IMR-90 (cell line): ENCODE measurements around the gene PRRC2B. TPM values are rescaled to one million over a fixed set of nuclear protein-coding genes. Genes with fewer than 3 reads are reported as not detected.

ENCODE experiments used
- ATAC-seq: fragments of 200-7000 bp; cut with Tn5 transposase; 2 replicates; pipeline ENCODE4 v1.9.1; 2020; ENCODE audit warnings: low read depth, mild to moderate bottlenecking, moderate library complexity
- BruUV-seq: library from RNA; stranded (reverse); fragments of 400-500 nt; replicated peaks from 2 replicates; lab custom pipeline; 2021; lab: Mats Ljungman, UMichigan
- CTCF ChIA-PET: fragments of 300-600 bp; formaldehyde crosslinking; extraction: SDS; loops from one replicate; lab custom pipeline; 2021; ENCODE audit warnings: antibody characterized with exemption; lab: Yijun Ruan, JAX
- POLR2A ChIA-PET: fragments of 300-600 bp; sonication (Branson Sonifier 250); formaldehyde crosslinking; loops from one replicate; lab custom pipeline; 2022; ENCODE audit warnings: antibody characterized with exemption; ENCODE audit not compliant: unreplicated experiment; lab: Charles Lee
- DNase-seq: peaks from one replicate; pipeline ENCODE4 v3.0.0; 2013
- H2AFZ ChIP-seq: replicated peaks from 2 replicates; pipeline ENCODE3; 2013; ENCODE audit warnings: low read length, mild to moderate bottlenecking; ENCODE audit not compliant: poor library complexity
- H2AK5ac ChIP-seq: 2 replicates; pipeline ENCODE4 v1.6.1; 2013; ENCODE audit warnings: low read depth, low read length, inconsistent platforms
- H2AK9ac ChIP-seq: replicated peaks from 2 replicates; pipeline ENCODE3; 2013; ENCODE audit warnings: mild to moderate bottlenecking, low read depth, low read length, moderate library complexity; ENCODE audit not compliant: poor library complexity
- H2BK120ac ChIP-seq: 2 replicates; pipeline ENCODE4 v1.6.1; 2013; ENCODE audit warnings: low read depth, low read length, inconsistent platforms
- H2BK15ac ChIP-seq: 3 replicates; pipeline ENCODE4 v1.6.1; 2013; ENCODE audit warnings: low read depth, low read length, inconsistent platforms
- H2BK20ac ChIP-seq: 2 replicates; pipeline ENCODE4 v1.6.1; 2013; ENCODE audit warnings: low read depth, mild to moderate bottlenecking, inconsistent platforms, low read length, moderate library complexity
- H2BK5ac ChIP-seq: 2 replicates; pipeline ENCODE4 v1.6.1; 2013; ENCODE audit warnings: mild to moderate bottlenecking, low read depth, low read length, inconsistent platforms; ENCODE audit not compliant: poor library complexity, severe bottlenecking
- H3K14ac ChIP-seq: replicated peaks from 2 replicates; pipeline ENCODE4 v1.6.1; 2013; ENCODE audit warnings: low read depth, low read length, inconsistent platforms
- H3K18ac ChIP-seq: 2 replicates; pipeline ENCODE4 v1.6.1; 2013; ENCODE audit warnings: low read depth, low read length, control low read depth
- H3K23ac ChIP-seq: 2 replicates; pipeline ENCODE4 v1.6.1; 2013; ENCODE audit warnings: low read depth, low read length, inconsistent platforms
- H3K27ac ChIP-seq: 2 replicates; pipeline ENCODE4 v1.5.1; 2013; ENCODE audit warnings: mild to moderate bottlenecking, control low read depth, low read length; ENCODE audit not compliant: insufficient read depth
- H3K27me3 ChIP-seq: 2 replicates; pipeline ENCODE4 v1.6.1; 2013; ENCODE audit warnings: low read length; ENCODE audit not compliant: control insufficient read depth, insufficient read depth
- H3K36me3 ChIP-seq: 2 replicates; pipeline ENCODE4 v1.6.1; 2013; ENCODE audit warnings: low read length, mixed read lengths; ENCODE audit not compliant: control insufficient read depth, insufficient read depth
- H3K4ac ChIP-seq: 2 replicates; pipeline ENCODE4 v1.6.1; 2013; ENCODE audit warnings: low read depth, low read length, inconsistent platforms
- H3K4me1 ChIP-seq: 2 replicates; pipeline ENCODE4 v1.6.1; 2013; ENCODE audit warnings: low read length, mixed read lengths; ENCODE audit not compliant: control insufficient read depth, insufficient read depth
- H3K4me2 ChIP-seq: 2 replicates; pipeline ENCODE4 v1.6.1; 2013; ENCODE audit warnings: low read depth, mild to moderate bottlenecking, control low read depth, low read length, moderate library complexity
- H3K4me3 ChIP-seq: 2 replicates; pipeline ENCODE4 v1.5.1; 2013; ENCODE audit warnings: low read depth, mild to moderate bottlenecking, control low read depth, low read length, moderate library complexity; ENCODE audit not compliant: insufficient read depth
- H3K56ac ChIP-seq: 2 replicates; pipeline ENCODE4 v1.6.1; 2013; ENCODE audit warnings: low read length, inconsistent platforms; ENCODE audit not compliant: insufficient read depth; ENCODE audit errors: extremely low read depth
- H3K79me1 ChIP-seq, 2 experiments: 2 replicates each; pipeline ENCODE4 v1.6.1; 2013; ENCODE audit warnings: low read length in 2 of 2, inconsistent platforms in 1 of 2, low read depth in 1 of 2
- H3K9ac ChIP-seq: 2 replicates; pipeline ENCODE4 v1.6.1; 2013; ENCODE audit warnings: low read depth, low read length, control low read depth
- H3K9me1 ChIP-seq: 2 replicates; pipeline ENCODE4 v1.6.1; 2013; ENCODE audit warnings: low read length, inconsistent platforms; ENCODE audit not compliant: insufficient read depth
- H3K9me3 ChIP-seq: 2 replicates; pipeline ENCODE4 v1.6.1; 2013; ENCODE audit warnings: low read length; ENCODE audit not compliant: control insufficient read depth, insufficient read depth
- H4K20me1 ChIP-seq: 2 replicates; pipeline ENCODE4 v1.6.1; 2013; ENCODE audit warnings: low read length, inconsistent platforms; ENCODE audit not compliant: insufficient read depth
- H4K5ac ChIP-seq: 2 replicates; pipeline ENCODE4 v1.6.1; 2013; ENCODE audit warnings: mild to moderate bottlenecking, low read depth, low read length, control low read depth
- H4K8ac ChIP-seq, 2 experiments: 2 replicates each; pipeline ENCODE4 v1.6.1; 2013; ENCODE audit warnings: low read depth in 2 of 2, low read length in 2 of 2, control low read depth in 1 of 2, inconsistent platforms in 1 of 2
- H4K91ac ChIP-seq: 2 replicates; pipeline ENCODE4 v1.6.1; 2013; ENCODE audit warnings: low read depth, low read length, inconsistent platforms; ENCODE audit not compliant: insufficient read depth
- BHLHE40 ChIP-seq: fragments of 150-350 bp; IDR thresholded peaks from 2 replicates; pipeline ENCODE4 v1.6.1; 2016; ENCODE audit warnings: mild to moderate bottlenecking, low read depth, low read length
- CEBPB ChIP-seq: IDR thresholded peaks from 2 replicates; pipeline ENCODE4 v1.6.1; 2012; ENCODE audit warnings: low read depth, low read length, improper control_type of control experiment
- CHD1 ChIP-seq: IDR thresholded peaks from 2 replicates; pipeline ENCODE4 v1.6.1; 2012; ENCODE audit warnings: low read depth, low read length, improper control_type of control experiment
- ELK1 ChIP-seq: fragments of 150-350 bp; IDR thresholded peaks from 2 replicates; pipeline ENCODE4 v1.6.1; 2016; ENCODE audit warnings: low read depth, mild to moderate bottlenecking, low read length, moderate library complexity, borderline replicate concordance
- FOS ChIP-seq: fragments of 150-350 bp; IDR thresholded peaks from 2 replicates; pipeline ENCODE4 v1.6.1; 2016; ENCODE audit warnings: low read depth, low read length
- MAFK ChIP-seq: IDR thresholded peaks from 2 replicates; pipeline ENCODE4 v1.6.1; 2012; ENCODE audit warnings: low read depth, low read length, improper control_type of control experiment
- MAZ ChIP-seq: IDR thresholded peaks from 2 replicates; pipeline ENCODE4 v1.6.1; 2012; ENCODE audit warnings: low read depth, mild to moderate bottlenecking, low read length, improper control_type of control experiment, moderate library complexity, borderline replicate concordance
- MXI1 ChIP-seq: IDR thresholded peaks from 2 replicates; pipeline ENCODE4 v1.6.1; 2012; ENCODE audit warnings: low read depth, mild to moderate bottlenecking, low read length, moderate library complexity, borderline replicate concordance
- NFE2L2 ChIP-seq: fragments of 150-350 bp; IDR thresholded peaks from 2 replicates; pipeline ENCODE4 v1.6.1; 2016; ENCODE audit warnings: low read depth, mild to moderate bottlenecking, low read length
- POLR2A ChIP-seq: IDR thresholded peaks from 2 replicates; pipeline ENCODE4 v1.6.1; 2012; ENCODE audit warnings: mild to moderate bottlenecking, low read depth, low read length
- RAD21 ChIP-seq: IDR thresholded peaks from 2 replicates; pipeline ENCODE4 v1.6.1; 2012; ENCODE audit warnings: low read length, improper control_type of control experiment
- RCOR1 ChIP-seq: IDR thresholded peaks from 2 replicates; pipeline ENCODE4 v1.6.1; 2012; ENCODE audit warnings: mild to moderate bottlenecking, low read length, improper control_type of control experiment; ENCODE audit not compliant: insufficient replicate concordance
- RFX5 ChIP-seq: IDR thresholded peaks from 2 replicates; pipeline ENCODE4 v1.8.0; 2012; ENCODE audit warnings: low read depth, mild to moderate bottlenecking, low read length, moderate library complexity
- SMC3 ChIP-seq: fragments of 150-350 bp; IDR thresholded peaks from 2 replicates; pipeline ENCODE4 v1.6.1; 2016; ENCODE audit warnings: low read depth, mild to moderate bottlenecking, antibody characterized with exemption, low read length, moderate library complexity
- USF2 ChIP-seq: fragments of 150-350 bp; IDR thresholded peaks from 2 replicates; pipeline ENCODE4 v1.6.1; 2017; ENCODE audit warnings: mild to moderate bottlenecking, antibody characterized with exemption, low read length, low read depth
- WGBS, 2 experiments: methylation state at CpG; one replicate each; pipeline versions ENCODE4 v1.1.5 to v1.1.7; 2013; ENCODE audit warnings: missing lambda C conversion rate in 2 of 2; ENCODE audit not compliant: insufficient read length in 1 of 2; ENCODE audit errors: extremely low coverage in 2 of 2; 5-methylcytosine and 5-hydroxymethylcytosine counted together
- dilution Hi-C: fragments of 300-500 bp; cut with HindIII; formaldehyde crosslinking; loops from one replicate; pipeline ENCODE4 v1.14.3; 2018; ENCODE audit warnings: low sequenced_read_pairs; ENCODE audit not compliant: unreplicated experiment
- in situ Hi-C: fragments of 300-500 bp; cut with MboI; formaldehyde crosslinking; loops from 3 replicates; pipeline ENCODE4 v1.14.3; 2019; ENCODE audit warnings: low sequenced_read_pairs, inconsistent platforms, mixed read lengths
- intact Hi-C: fragments of 100-400 bp; cut with micrococcal nuclease; formaldehyde crosslinking; loops from 2 replicates; pipeline ENCODE4 v1.10.0; 2022
- polyA plus RNA-seq, 3 experiments: library from polyadenylated mRNA; depleted of rRNA; stranded (reverse); fragments of >200 nt; gene quantifications; 2 replicates each; pipeline ENCODE4 v1.2.3, GENCODE V29; 2012; ENCODE audit warnings: low replicate concordance in 1 of 3
- total RNA-seq: library from RNA; depleted of rRNA; stranded (reverse); fragments of >200 nt; gene quantifications from 2 replicates; pipeline ENCODE4 v1.2.3, GENCODE V29; 2012
- TF ChIP-seq, protein P1 (sequence below): conservative IDR thresholded peaks from 2 replicates; pipeline ENCODE4 v1.5.1; 2012; ENCODE audit warnings: mild to moderate bottlenecking, low read depth, low read length, improper control_type of control experiment

The PRRC2B gene
- total and polyA plus RNA-seq, 2 of the 4 experiments (the other 2 are of a cell fraction): 19.4 to 39.1 TPM

- Histone ChIP-seq H2BK20ac (no peak overlapping the region), H3K9me3 (no peaks in the 10 kb centered on the region), H3K4me3 (no peak overlapping the region), H3K9me1 (no peaks in the 10 kb centered on the region), H3K4me1 (no peaks in the 10 kb centered on the region), H3K27me3 (no peaks in the 10 kb centered on the region), H4K5ac (no peak overlapping the region), H3K4ac (no peak overlapping the region), H2AK9ac (peak overlapping the region; percentile 24), H2BK120ac (no peak overlapping the region), H2AFZ (no peak overlapping the region), H2AK5ac (no peak overlapping the region), H3K36me3 (peaks cover 70% of the 10 kb centered on the region), H2BK5ac (no peak overlapping the region), H4K8ac (no peak overlapping the region), H3K56ac (no peak overlapping the region), H3K23ac (no peak overlapping the region), H4K20me1 (no peaks in the 10 kb centered on the region), H3K4me2 (no peak overlapping the region), H3K18ac (no peak overlapping the region), H3K27ac (no peak overlapping the region), H3K14ac (no peak overlapping the region), H2BK15ac (no peak overlapping the region), H3K79me1 (no peaks in the 10 kb centered on the region), H4K91ac (no peak overlapping the region), H3K9ac (no peak overlapping the region)
- POLR2A ChIA-PET: no interaction called here
- in situ Hi-C loops: no loop called here
- dilution Hi-C loops: no loop called here
- CTCF ChIA-PET: no interaction called here
- BruUV-seq: no TSS peak
- ATAC-seq (no peak), DNase-seq (no peak)
- 95% methylated on average over 11 of the region's 15 CpGs; no CpG with 5 or more reads in 1 of the 2 experiments for WGBS, 2 experiments
- no peak for TF ChIP-seq USF2
- no peak for TF ChIP-seq ELK1
- TF ChIP-seq MXI1: no peak
- TF ChIP-seq POLR2A: no peak
- no peak for TF ChIP-seq RAD21
- TF ChIP-seq RCOR1: no peak
- TF ChIP-seq RFX5: no peak
- TF ChIP-seq MAFK: no peak
- no peak for TF ChIP-seq CEBPB
- TF ChIP-seq CHD1: no peak
- no peak for TF ChIP-seq BHLHE40
- TF ChIP-seq FOS: no peak
- no peak for TF ChIP-seq NFE2L2
- no peak for TF ChIP-seq MAZ
- TF ChIP-seq, protein P1, sequence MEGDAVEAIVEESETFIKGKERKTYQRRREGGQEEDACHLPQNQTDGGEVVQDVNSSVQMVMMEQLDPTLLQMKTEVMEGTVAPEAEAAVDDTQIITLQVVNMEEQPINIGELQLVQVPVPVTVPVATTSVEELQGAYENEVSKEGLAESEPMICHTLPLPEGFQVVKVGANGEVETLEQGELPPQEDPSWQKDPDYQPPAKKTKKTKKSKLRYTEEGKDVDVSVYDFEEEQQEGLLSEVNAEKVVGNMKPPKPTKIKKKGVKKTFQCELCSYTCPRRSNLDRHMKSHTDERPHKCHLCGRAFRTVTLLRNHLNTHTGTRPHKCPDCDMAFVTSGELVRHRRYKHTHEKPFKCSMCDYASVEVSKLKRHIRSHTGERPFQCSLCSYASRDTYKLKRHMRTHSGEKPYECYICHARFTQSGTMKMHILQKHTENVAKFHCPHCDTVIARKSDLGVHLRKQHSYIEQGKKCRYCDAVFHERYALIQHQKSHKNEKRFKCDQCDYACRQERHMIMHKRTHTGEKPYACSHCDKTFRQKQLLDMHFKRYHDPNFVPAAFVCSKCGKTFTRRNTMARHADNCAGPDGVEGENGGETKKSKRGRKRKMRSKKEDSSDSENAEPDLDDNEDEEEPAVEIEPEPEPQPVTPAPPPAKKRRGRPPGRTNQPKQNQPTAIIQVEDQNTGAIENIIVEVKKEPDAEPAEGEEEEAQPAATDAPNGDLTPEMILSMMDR: no peak
- TF ChIP-seq SMC3: no peak
- intact Hi-C loops: no loop called here
These were observed 119.3 kb downstream of the PRRC2B start for GRCh38 chr9:131513177-131513576.
